Keratinocyte (primary cell): ENCODE results near the gene RUNX1. TPM values are rescaled to one million over a fixed set of nuclear protein-coding genes. Genes with fewer than 3 reads are reported as not detected.

Source experiments
- DNase-seq: peaks from one replicate; pipeline ENCODE4 v3.0.0-alpha.2; 2011; ENCODE audit warnings: low read depth, missing footprints, low spot score
- FAIRE-seq: peaks from 2 replicates; lab custom pipeline; 2011; peaks lifted over from hg19 to GRCh38; lab: Jason Lieb, UNC
- H2AFZ ChIP-seq: 2 replicates; pipeline ENCODE4 v1.6.0; 2012; ENCODE audit warnings: low read length, control low read depth, inconsistent platforms; ENCODE audit not compliant: control insufficient read depth
- H3K27ac ChIP-seq: 2 replicates; pipeline ENCODE4 v1.5.1; 2011; ENCODE audit warnings: low read length; ENCODE audit not compliant: control insufficient read depth, insufficient read depth
- H3K27me3 ChIP-seq: 3 replicates; pipeline ENCODE4 v1.6.0; 2011; ENCODE audit warnings: low read length; ENCODE audit not compliant: control insufficient read depth, insufficient read depth; ENCODE audit errors: extremely low read depth
- H3K36me3 ChIP-seq, 2 experiments: 2 replicates in 1 of 2; 3 replicates in 1 of 2; pipeline ENCODE4 v1.5.1; 2011; ENCODE audit warnings: low read length in 2 of 2, mild to moderate bottlenecking in 1 of 2; ENCODE audit not compliant: control insufficient read depth in 2 of 2, insufficient read depth in 2 of 2; ENCODE audit errors: extremely low read depth in 1 of 2
- H3K4me1 ChIP-seq: 3 replicates; pipeline ENCODE4 v1.5.1; 2011; ENCODE audit warnings: low read length; ENCODE audit not compliant: control insufficient read depth, insufficient read depth; ENCODE audit errors: extremely low read depth
- H3K4me2 ChIP-seq: 3 replicates; pipeline ENCODE4 v1.6.0; 2011; ENCODE audit warnings: low read depth, low read length; ENCODE audit not compliant: control insufficient read depth, insufficient read depth; ENCODE audit errors: extremely low read depth
- H3K4me3 ChIP-seq, 3 experiments: fragments of 200-600 bp in 1 of 3; sonication (generic) in 1 of 3; 2 replicates in 2 of 3; 3 replicates in 1 of 3; pipeline ENCODE4 v1.5.1; 2011 to 2016; ENCODE audit warnings: low read length in 3 of 3, mild to moderate bottlenecking in 3 of 3, control low read depth in 2 of 3, inconsistent platforms in 1 of 3, low read depth in 1 of 3, mixed read lengths in 1 of 3, mixed run types in 1 of 3, moderate library complexity in 1 of 3; ENCODE audit not compliant: control insufficient read depth in 2 of 3, insufficient read depth in 2 of 3; ENCODE audit errors: extremely low read depth in 1 of 3
- H3K79me2 ChIP-seq: 2 replicates; pipeline ENCODE4 v1.6.0; 2012; ENCODE audit warnings: low read length; ENCODE audit not compliant: control insufficient read depth, insufficient read depth
- H3K9ac ChIP-seq: 3 replicates; pipeline ENCODE4 v1.6.0; 2011; ENCODE audit warnings: low read length; ENCODE audit not compliant: control insufficient read depth, insufficient read depth; ENCODE audit errors: extremely low read depth
- H3K9me1 ChIP-seq: 3 replicates; pipeline ENCODE4 v1.6.0; 2011; ENCODE audit warnings: low read length; ENCODE audit not compliant: control insufficient read depth, insufficient read depth; ENCODE audit errors: extremely low read depth
- H3K9me3 ChIP-seq: 2 replicates; pipeline ENCODE4 v1.5.1; 2012; ENCODE audit warnings: low read depth, low read length; ENCODE audit not compliant: control insufficient read depth
- H4K20me1 ChIP-seq: 3 replicates; pipeline ENCODE4 v1.6.0; 2011; ENCODE audit warnings: low read length; ENCODE audit not compliant: control insufficient read depth, insufficient read depth; ENCODE audit errors: extremely low read depth
- CTCF ChIP-seq, 3 experiments: IDR thresholded peaks in 1 of 3; conservative IDR thresholded peaks in 1 of 3; optimal IDR thresholded peaks in 1 of 3; 2 replicates in 2 of 3; 3 replicates in 1 of 3; pipeline versions ENCODE3 to v1.5.1; 2011; ENCODE audit warnings: low read length in 3 of 3, mild to moderate bottlenecking in 3 of 3, moderate library complexity in 2 of 3, control low read depth in 1 of 3, inconsistent platforms in 1 of 3; ENCODE audit not compliant: insufficient read depth in 2 of 3; ENCODE audit errors: extremely low read depth in 1 of 3
- EZH2 ChIP-seq: IDR thresholded peaks from one replicate; pipeline ENCODE4 v1.6.1; 2012; ENCODE audit warnings: inconsistent platforms, mild to moderate bottlenecking, low read length, moderate library complexity
- dilution Hi-C: fragments of 300-500 bp; cut with MboI; formaldehyde crosslinking; loops from one replicate; pipeline ENCODE4 v1.7.0; 2020; ENCODE audit warnings: low sequenced_read_pairs; ENCODE audit not compliant: extremely low pct_ligation_motif_present
- polyA plus RNA-seq, 5 experiments: library from polyadenylated mRNA; depleted of rRNA in 3 of 5; stranded (reverse) in 3 of 5; stranded (forward) in 1 of 5; unstranded in 1 of 5; fragments of >200 nt; gene quantifications; 1 replicate in 1 of 5; 2 replicates in 3 of 5; 3 replicates in 1 of 5; pipeline versions ENCODE4 v1.2.1 to v1.2.3, GENCODE V29; 2011 to 2012; ENCODE audit warnings: missing spikeins in 2 of 5, low read depth in 1 of 5, low replicate concordance in 1 of 5

The RUNX1 gene
- polyA plus RNA-seq, 1 donor (not counting 4 experiments of a cell fraction or from before 2014, with no cell fraction given), result 44.9 TPM

GRCh38 chr21:35072960-35073359, 23.9 kb upstream of the RUNX1 start:
- no peaks in the 10 kb centered on the region for H3K36me3 ChIP-seq
- TF ChIP-seq CTCF (optimal IDR thresholded peaks at IDR 0.05 in 1 of 3, IDR thresholded peaks at IDR 0.05 in 1 of 3, conservative IDR thresholded peaks at IDR 0.05 in 1 of 3; ENCODE audit: extremely low read depth in 1 of 3, insufficient read depth in 2 of 3, low read length in 3 of 3) (no peak), EZH2 (no peak)
- no peaks in the 10 kb centered on the region for H4K20me1 ChIP-seq
- H3K79me2 ChIP-seq, result no peaks in the 10 kb centered on the region
- no peak overlapping the region for H3K27ac ChIP-seq
- H2AFZ ChIP-seq, result no peak overlapping the region
- no peak overlapping the region for H3K4me3 ChIP-seq
- peaks cover 16% of the 10 kb centered on the region for H3K4me1 ChIP-seq
- H3K9ac ChIP-seq, result no peak overlapping the region
- H3K4me2 ChIP-seq, result no peak overlapping the region
- H3K9me1 ChIP-seq, result no peaks in the 10 kb centered on the region
- DNase-seq (no peak), FAIRE-seq (no peak)
- H3K27me3 ChIP-seq, result no peaks in the 10 kb centered on the region
- dilution Hi-C loops, result no loop called here
- H3K9me3 ChIP-seq, result no peaks in the 10 kb centered on the region

- Histone ChIP-seq H3K4me2 (no peak overlapping the region), H4K20me1 (no peaks in the 10 kb centered on the region), H3K9me1 (no peaks in the 10 kb centered on the region), H3K36me3 (no peaks in the 10 kb centered on the region), H3K79me2 (no peaks in the 10 kb centered on the region), H3K27ac (no peak overlapping the region), H3K4me3 (no peak overlapping the region), H3K9ac (no peak overlapping the region), H3K27me3 (no peaks in the 10 kb centered on the region), H3K9me3 (no peaks in the 10 kb centered on the region), H3K4me1 (peaks cover 13% of the 10 kb centered on the region), H2AFZ (no peak overlapping the region)
- TF ChIP-seq CTCF (optimal IDR thresholded peaks at IDR 0.05 in 1 of 3, IDR thresholded peaks at IDR 0.05 in 1 of 3, conservative IDR thresholded peaks at IDR 0.05 in 1 of 3; ENCODE audit: extremely low read depth in 1 of 3, insufficient read depth in 2 of 3, low read length in 3 of 3), result no peak
- no peak for TF ChIP-seq EZH2
- DNase-seq, result no peak
- no peak for FAIRE-seq
- dilution Hi-C loops, result no loop called here
Observed at GRCh38 chr21:35072557-35072956, 23.5 kb upstream of the RUNX1 start.
